Activated naive CD4-positive, alpha-beta T cell treated with anti-CD3 and anti-CD28 coated beads, Interleukin-2, amount 50 U/mL, for 72 hours (primary cell): ENCODE data around the gene AMIGO2. TPM values are rescaled to one million over a fixed set of nuclear protein-coding genes. Genes with fewer than 3 reads are reported as not detected.

ENCODE experiments used
- ATAC-seq, 2 donors: fragments of 150-1000 bp; cut with Tn5 transposase; 2 replicates each; pipeline ENCODE4 v1.10.0; 2021; ENCODE audit warnings: mild to moderate bottlenecking in 2 of 2, moderate library complexity in 2 of 2
- DNase-seq, 2 donors: peaks; one replicate each; pipeline ENCODE4 v3.0.0; 2021 to 2022; ENCODE audit warnings: low spot score in 2 of 2
- H3K27ac Mint-ChIP-seq, 2 donors: one replicate each; pipeline ENCODE4 v1.8.0; 2022; ENCODE audit warnings: mild to moderate bottlenecking in 2 of 2, mixed read lengths in 2 of 2
- H3K36me3 Mint-ChIP-seq, 2 donors: one replicate each; pipeline ENCODE4 v1.8.0; 2022; ENCODE audit warnings: mixed read lengths in 2 of 2
- H3K9me3 Mint-ChIP-seq, 2 donors: one replicate each; pipeline ENCODE4 v1.8.0; 2022; ENCODE audit warnings: mixed read lengths in 2 of 2
- total RNA-seq, 2 donors: library from RNA; stranded (reverse); gene quantifications; one replicate each; pipeline ENCODE4 v1.2.3, GENCODE V29; 2022

AMIGO2 gene
- total RNA-seq, 2 donors from 2014 or later = 11.8 to 39.2 TPM

GRCh38 chr12:47080725-47081502, 1.2 kb upstream of the AMIGO2 start:
- peaks cover 33 to 41% of the 10 kb centered on the region in 2 donors for H3K36me3 Mint-ChIP-seq
- ATAC-seq = peak; percentile 55 to 63

DNA sequence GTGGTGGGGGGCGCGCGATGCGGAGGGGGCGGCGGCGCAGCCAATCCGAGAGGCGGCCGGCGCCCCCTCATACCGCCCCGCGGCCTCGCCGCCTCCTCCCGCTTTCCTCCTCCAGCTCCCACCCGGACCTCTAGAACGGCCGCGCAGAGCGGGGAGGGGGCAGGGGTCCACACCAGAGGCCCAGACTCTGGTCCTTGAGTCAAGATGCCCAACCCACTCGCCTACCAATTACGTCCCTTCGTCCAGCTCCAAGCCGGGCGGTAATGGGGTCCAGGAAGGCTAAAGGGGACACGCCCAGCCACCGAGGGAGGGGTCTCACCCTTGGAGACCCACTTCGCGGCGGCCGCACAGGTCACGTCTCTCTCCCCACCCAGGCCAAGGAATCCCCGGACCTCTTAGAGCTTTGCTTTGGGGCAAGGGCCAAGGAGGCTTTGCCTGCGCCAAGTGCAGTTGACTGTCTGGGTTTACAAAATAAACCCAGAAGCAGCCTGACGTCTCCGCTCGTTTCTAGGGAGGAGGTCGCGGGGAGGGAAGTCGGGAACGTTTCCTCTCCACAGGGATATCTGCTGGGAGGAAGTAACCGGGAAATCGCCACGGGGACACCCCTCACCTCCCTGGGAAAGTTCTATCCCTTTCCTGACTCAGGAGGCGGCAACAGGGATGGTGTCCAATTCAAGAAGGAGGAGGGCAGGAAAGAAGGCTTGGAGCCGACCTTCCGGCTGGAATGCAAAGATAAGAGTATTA, 394 bp upstream of the AMIGO2 start:
- ATAC-seq (peak; percentile 22 to 47), DNase-seq (peak; percentile 45 to 64)
- Mint-ChIP-seq H3K27ac (peak overlapping the region; percentile 95 to 98), H3K36me3 (peaks cover 33 to 43% of the 10 kb centered on the region in 2 donors), H3K9me3 (no peaks in the 10 kb centered on the region)

More at GRCh38 chr12:47080725-47081502, 1.2 kb upstream of the AMIGO2 start:
- Mint-ChIP-seq H3K9me3 (no peaks in the 10 kb centered on the region), H3K27ac (peak overlapping the region; percentile 95 to 98)
- peak; percentile 56 to 69 for DNase-seq

- ATAC-seq = peak; percentile 49 to 53
- peak; percentile 38 to 61 for DNase-seq
- Mint-ChIP-seq H3K9me3 (no peaks in the 10 kb centered on the region), H3K36me3 (peaks cover 33 to 43% of the 10 kb centered on the region in 2 donors), H3K27ac (peak overlapping the region; percentile 95 to 98)
Observed at GRCh38 chr12:47078733-47079467, 859 bp downstream of the AMIGO2 start.

DNA sequence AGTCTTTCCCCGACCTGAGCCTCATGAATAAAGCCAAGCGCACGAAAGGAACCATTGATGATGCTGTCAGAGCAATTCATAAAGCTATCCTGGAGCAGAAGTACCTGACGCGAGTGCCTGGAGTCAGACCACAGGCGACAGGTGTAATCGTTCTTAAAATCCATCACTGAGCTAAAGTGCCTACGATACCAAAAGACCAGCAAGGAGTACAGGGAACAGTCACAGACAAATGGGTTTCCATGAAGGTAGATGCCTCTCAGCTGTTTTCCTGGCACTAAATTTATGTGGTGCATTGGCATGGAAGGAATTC, 1.7 kb downstream of the AMIGO2 start:
- Mint-ChIP-seq H3K27ac (peak overlapping the region in 1 of 2 donors; percentile 98), H3K36me3 (peaks cover 33 to 43% of the 10 kb centered on the region in 2 donors), H3K9me3 (no peaks in the 10 kb centered on the region)
- ATAC-seq (no peak), DNase-seq (no peak)

DNA sequence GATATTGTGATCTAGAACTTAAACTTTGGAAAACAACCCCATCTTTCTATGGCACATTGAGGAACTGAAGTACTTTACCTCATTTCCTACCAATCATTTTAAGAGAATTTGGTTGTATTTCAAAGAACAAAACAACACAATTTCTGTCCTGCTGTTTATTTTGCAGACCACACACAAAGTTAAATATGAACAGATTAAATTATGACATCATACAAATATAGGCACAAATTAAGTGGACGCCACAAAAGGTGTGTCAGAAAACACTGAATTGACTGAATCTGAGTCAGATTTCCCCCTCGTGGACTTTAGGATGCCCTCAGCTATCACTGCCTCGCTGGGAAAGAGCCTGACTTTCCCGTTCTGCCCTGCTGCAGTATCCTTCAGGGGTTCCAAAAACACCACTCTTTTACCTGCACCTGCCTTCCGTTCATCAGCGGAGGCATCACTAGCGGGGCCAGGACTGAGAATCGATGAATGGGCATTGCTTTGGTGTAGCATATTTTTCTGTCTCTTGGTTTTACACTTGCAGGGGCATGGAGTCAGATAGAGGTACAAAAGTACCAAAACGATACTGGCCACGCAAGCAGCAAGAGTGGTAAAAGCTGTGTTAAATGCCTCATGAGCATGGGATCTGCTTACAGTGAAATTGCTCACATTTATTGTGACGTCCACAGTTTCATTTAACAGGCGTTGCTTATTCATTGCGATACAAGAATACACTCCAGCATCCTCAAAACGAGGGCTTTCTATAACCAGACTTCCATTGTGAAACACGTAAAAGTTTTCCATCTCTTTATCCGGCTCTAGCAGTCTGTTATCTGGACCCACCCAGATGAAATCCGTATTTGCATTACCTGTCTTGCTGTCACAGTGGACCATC, 2.3 kb downstream of the AMIGO2 start:
- Mint-ChIP-seq H3K36me3 (peaks cover 33 to 43% of the 10 kb centered on the region in 2 donors), H3K27ac (peak overlapping the region in 1 of 2 donors; percentile 98), H3K9me3 (no peaks in the 10 kb centered on the region)
- ATAC-seq = no peak
- no peak for DNase-seq

- ATAC-seq = no peak
- Mint-ChIP-seq H3K9me3 (no peaks in the 10 kb centered on the region), H3K27ac (peak overlapping the region in 1 of 2 donors; percentile 17), H3K36me3 (peaks cover 22 to 37% of the 10 kb centered on the region in 2 donors)
- no peak for DNase-seq
Observed at GRCh38 chr12:47075192-47076084, 4.3 kb downstream of the AMIGO2 start.

- Mint-ChIP-seq H3K27ac (no peak overlapping the region), H3K36me3 (peaks cover 19 to 32% of the 10 kb centered on the region in 2 donors), H3K9me3 (no peaks in the 10 kb centered on the region)
- ATAC-seq (no peak), DNase-seq (no peak)
Observed at GRCh38 chr12:47074757-47075156, 5.0 kb downstream of the AMIGO2 start.

DNA sequence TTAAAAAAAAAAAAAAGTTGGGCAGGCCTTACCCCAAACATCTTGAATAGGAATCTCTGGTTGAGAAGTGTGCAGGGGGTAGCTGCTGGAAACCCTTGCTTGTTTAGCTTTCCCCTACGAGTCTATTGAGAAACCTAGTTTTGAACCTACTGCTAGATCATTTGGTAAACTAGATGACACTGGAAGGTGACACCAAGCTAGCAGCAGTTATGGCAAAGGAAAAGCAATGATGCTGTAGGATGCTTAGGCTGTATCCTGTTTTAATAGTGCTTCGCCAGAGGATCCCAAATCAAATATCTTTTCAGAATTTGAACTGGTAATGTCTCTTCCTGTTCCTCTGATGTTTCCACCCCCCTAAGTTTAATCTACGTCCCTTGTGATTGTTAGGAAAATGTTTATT, 5.8 kb downstream of the AMIGO2 start:
- no peak for DNase-seq
- Mint-ChIP-seq H3K9me3 (no peaks in the 10 kb centered on the region), H3K27ac (no peak overlapping the region), H3K36me3 (peaks cover 12 to 24% of the 10 kb centered on the region in 2 donors)
- ATAC-seq = no peak

GRCh38 chr12:47071241-47071852, 8.4 kb downstream of the AMIGO2 start:
- ATAC-seq = no peak
- Mint-ChIP-seq H3K36me3 (peaks cover 0 to 6% of the 10 kb centered on the region in 2 donors), H3K9me3 (peaks cover 0 to 6% of the 10 kb centered on the region in 2 donors), H3K27ac (no peak overlapping the region)
- DNase-seq = no peak

DNA sequence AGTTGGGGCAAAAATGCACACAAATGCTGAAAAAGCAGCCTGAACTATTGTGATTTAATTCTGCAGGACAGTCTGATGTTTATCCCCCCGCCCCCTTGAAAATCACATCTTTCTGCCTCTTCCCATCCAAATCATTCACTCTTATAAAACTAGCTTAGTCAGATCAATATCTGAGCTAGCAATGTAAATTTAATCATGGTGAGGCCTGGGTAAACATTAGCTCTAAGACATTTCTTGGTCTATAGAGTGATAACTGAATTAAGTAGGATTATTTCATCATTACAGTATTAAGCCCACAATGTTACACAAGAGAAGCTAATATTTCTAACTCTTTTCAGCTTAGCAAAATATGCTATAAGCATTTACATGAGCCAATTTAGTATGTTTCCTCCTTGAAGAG, 9.4 kb downstream of the AMIGO2 start:
- Mint-ChIP-seq H3K9me3 (peaks cover 0 to 6% of the 10 kb centered on the region in 2 donors), H3K27ac (no peak overlapping the region), H3K36me3 (no peaks in the 10 kb centered on the region)
- ATAC-seq (no peak), DNase-seq (no peak)

- DNase-seq = no peak
- Mint-ChIP-seq H3K9me3 (peaks cover 0 to 6% of the 10 kb centered on the region in 2 donors), H3K36me3 (no peaks in the 10 kb centered on the region), H3K27ac (no peak overlapping the region)
- ATAC-seq = no peak
Observed at GRCh38 chr12:47068539-47068938, 11.2 kb downstream of the AMIGO2 start.

DNA sequence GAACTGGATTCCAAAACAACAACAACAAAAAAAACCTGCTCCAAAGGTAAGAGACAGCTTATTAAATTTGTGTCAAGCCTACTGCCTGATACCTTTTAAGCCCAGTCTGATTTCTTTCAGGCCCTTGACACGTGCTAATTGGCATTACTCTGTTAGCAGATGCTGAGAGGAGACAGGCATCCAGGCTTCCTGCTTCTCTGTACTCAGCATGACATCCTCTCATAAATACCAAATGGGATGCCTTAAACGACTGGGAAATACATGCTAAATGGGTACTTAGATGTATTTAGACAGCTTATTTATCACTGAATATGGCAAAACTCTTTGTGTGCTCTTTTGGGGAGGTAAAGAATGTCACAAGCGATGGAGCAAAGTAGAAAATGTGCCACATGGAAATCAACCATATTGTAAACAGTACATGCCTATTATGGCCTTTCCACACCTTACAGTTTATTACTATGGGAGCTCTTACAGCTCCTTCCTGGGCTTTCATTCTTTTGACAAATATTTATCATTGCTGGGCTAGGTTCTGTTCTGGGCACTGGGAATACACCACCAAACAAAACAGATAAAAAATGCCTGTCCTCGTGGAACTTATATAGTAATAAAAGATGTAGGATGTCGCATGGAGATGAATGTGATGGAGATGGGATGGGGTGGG, 11.9 kb downstream of the AMIGO2 start:
- H3K36me3 Mint-ChIP-seq = peaks cover 0 to 6% of the 10 kb centered on the region in 2 donors
- ATAC-seq (no peak), DNase-seq (no peak)
- peaks cover 0 to 6% of the 10 kb centered on the region in 2 donors for H3K9me3 Mint-ChIP-seq
- H3K27ac Mint-ChIP-seq = peak overlapping the region in 1 of 2 donors; percentile 82

DNA sequence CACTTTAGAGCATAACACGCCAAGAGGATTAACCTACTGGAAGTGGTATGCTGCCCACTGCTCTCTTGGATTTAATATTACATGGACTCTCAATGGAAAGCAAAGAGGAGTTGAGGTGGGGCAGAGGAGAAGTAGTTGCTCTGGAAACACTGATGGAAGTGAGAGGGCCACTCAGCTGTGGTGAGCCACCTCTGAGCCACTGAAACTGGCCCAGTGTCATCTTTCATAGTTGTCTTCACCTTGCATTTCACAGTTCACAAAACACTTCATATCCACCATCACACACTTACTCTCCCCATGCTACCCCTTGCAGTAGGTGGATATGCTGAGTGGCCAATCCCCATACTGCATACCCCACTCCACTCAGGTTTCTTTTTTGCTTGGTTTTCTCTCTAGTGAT, 12.6 kb downstream of the AMIGO2 start:
- Mint-ChIP-seq H3K9me3 (peaks cover 0 to 6% of the 10 kb centered on the region in 2 donors), H3K36me3 (peaks cover 0 to 6% of the 10 kb centered on the region in 2 donors), H3K27ac (peak overlapping the region; percentile 8 to 82)
- DNase-seq (no peak), ATAC-seq (peak; percentile 86 to 89)

DNA sequence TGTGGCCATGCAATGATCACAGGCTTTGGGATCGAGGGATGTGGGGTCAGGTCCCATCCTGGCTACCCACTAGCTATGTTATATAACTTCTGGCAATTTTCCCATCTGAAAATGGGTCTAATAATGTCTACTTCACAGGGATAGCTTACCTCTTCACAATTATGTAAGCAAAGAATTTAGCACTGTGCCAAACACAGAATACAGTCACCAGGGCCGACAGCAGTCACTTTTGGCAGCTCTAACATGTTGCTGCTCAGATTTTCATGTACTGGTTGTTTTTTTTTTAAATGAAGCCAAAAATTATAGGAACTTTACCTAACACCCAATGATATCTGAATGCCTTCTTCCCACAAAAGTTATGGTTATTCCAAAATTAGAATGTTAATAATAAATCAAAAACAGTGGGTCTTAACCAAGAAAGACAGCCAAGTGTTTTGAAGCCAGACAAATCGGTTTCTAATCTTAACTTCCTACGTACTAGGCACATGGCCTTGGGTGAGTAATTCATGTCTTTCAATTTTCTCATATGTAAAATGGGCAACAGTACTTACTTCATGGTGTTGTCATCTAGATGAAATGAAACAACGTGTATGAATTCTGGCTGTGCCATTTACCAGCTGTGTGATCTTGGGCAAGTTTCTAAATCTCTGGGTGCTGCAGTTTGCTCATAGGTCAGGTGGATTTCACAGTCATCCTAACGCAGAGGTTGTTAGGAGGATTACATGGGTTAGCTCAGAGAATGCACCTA, 13.3 kb downstream of the AMIGO2 start:
- ATAC-seq (peak; percentile 80 to 82), DNase-seq (no peak)
- peak overlapping the region in 1 of 2 donors; percentile 82 for H3K27ac Mint-ChIP-seq
- H3K9me3 Mint-ChIP-seq = peaks cover 0 to 6% of the 10 kb centered on the region in 2 donors
- H3K36me3 Mint-ChIP-seq = peaks cover 0 to 6% of the 10 kb centered on the region in 2 donors
